Measurements from ENCODE around the gene SLC22A25. TPM values are rescaled to one million over a fixed set of nuclear protein-coding genes. Genes with fewer than 3 reads are reported as not detected.
"Not testable (repeated sequence)": the region's sequence is repeated elsewhere in the genome, so short reads cannot be mapped to it uniquely, and the experiment has no call there.

The SLC22A25 gene
- total RNA-seq, 1 experiment from 2014 or later: not detected

DNA sequence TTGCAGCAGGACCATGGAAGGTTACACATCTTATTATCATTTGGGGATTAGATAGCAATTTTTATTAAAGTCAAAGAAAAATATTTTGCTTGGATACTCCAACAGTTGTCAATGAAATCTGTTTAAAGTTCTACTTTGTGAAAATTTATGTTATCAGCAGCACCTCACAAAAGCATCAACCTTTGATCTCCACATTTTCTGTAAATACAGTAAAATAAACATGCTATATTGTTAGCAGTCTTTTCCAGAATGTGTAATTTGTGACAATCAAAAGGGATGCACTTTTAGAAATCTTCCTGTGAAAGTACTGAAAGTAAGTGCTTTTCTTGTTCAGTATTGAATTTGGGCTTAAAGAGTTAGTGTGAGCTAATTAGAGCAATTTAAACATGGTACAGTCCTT lies 4.1 kb downstream of the SLC22A25 start:
- no peak for DNase-seq (ENCODE audit: low read depth)
- in situ Hi-C loops (cut with HindIII; ENCODE audit: low pct_unique_long_range_greater_than_20kb, low sequenced_read_pairs): no loop called here

GRCh38 chr11:63237413-63237812 lies 6.0 kb downstream of the SLC22A25 start:
- no peak for DNase-seq (ENCODE audit: low read depth)
- in situ Hi-C loops (cut with HindIII; ENCODE audit: low pct_unique_long_range_greater_than_20kb, low sequenced_read_pairs): no loop called here

GRCh38 chr11:63235471-63236461 lies 7.6 kb downstream of the SLC22A25 start:
- in situ Hi-C loops (cut with HindIII; ENCODE audit: low pct_unique_long_range_greater_than_20kb, low sequenced_read_pairs): not testable (repeated sequence)

DNA sequence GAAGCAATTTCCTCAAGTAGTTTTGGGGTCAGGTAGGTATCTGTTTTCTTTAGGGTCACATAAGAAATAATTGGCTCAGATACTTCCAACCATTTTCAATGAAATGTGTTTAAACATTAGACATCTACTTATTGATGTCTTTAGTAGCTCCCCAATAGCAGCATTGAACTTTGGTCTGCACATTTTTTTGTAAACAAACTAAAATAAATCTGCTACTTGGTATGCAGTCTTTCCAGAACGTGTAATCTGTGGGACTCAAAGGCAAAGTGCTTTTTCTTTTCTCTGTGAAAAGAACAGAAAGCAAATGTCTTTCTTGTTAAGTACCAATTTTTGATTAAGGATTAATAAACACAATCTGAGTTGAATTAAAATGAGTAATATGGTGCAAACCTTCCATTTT lies 13.6 kb downstream of the SLC22A25 start:
- DNase-seq (ENCODE audit: low read depth): no peak

More at GRCh38 chr11:63235471-63236461, 7.6 kb downstream of the SLC22A25 start:
- DNase-seq (ENCODE audit: low read depth): not testable (repeated sequence)

DNA sequence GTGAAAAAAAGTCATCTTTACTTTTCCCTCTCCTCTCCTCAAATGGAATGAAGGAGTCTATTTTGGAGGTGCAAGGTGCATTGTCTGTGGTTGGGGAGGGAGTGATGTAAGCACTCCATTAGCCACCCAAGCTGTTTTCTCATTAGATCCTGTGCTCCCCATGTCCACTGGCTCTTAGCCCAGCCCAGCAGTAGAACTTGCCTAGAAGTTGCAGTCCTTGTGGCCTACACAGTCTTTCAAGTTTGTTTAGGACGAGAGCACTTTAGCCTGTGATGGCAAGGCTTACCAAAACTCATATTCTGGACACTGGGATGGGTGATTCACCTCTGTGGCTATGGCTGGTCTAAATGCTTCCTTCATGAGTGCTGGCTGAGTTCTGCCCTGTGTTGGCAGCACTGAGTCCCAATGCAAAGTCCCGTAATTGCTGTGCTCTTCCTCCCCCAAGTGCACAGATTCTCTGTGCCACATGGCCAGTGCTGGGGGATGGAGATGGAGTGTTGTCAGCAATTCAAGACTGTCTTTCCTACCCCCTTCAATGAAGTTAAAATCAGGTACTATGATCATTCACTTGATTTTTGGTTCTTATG lies 15.8 kb downstream of the SLC22A25 start:
- no peak for DNase-seq (ENCODE audit: low read depth)
- in situ Hi-C loops (cut with HindIII; ENCODE audit: low pct_unique_long_range_greater_than_20kb, low sequenced_read_pairs): no loop called here

More for the DNA sequence above, 13.6 kb downstream of the SLC22A25 start:
- in situ Hi-C loops (cut with HindIII; ENCODE audit: low pct_unique_long_range_greater_than_20kb, low sequenced_read_pairs): no loop called here

- in situ Hi-C loops (cut with HindIII; ENCODE audit: low pct_unique_long_range_greater_than_20kb, low sequenced_read_pairs): no loop called here
- DNase-seq (ENCODE audit: low read depth): no peak
These were observed 16.8 kb downstream of the SLC22A25 start for GRCh38 chr11:63226488-63227114.

GRCh38 chr11:63214093-63214492 lies 29.3 kb downstream of the SLC22A25 start:
- no peak for DNase-seq (ENCODE audit: low read depth)
- in situ Hi-C loops (cut with HindIII; ENCODE audit: low pct_unique_long_range_greater_than_20kb, low sequenced_read_pairs): no loop called here

DNA sequence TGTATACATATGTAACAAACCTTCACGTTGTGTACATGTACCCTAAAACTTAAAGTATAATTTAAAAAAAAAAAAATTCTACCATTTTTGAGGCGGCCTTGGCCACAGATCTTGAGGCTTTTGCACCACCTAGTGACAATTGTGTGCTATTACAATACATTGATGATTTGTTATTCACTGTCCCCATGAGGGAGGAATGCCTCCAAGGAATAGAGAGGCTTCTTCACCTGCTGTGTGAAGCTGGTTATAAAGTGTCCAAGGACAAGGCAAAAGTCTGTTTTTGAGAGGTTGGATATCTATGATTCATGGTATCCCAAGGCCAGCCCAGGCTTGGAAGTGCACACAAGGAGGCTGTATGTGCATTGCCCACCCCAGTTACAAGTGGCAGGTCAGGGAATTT lies 30.7 kb downstream of the SLC22A25 start:
- DNase-seq (ENCODE audit: low read depth): peak; percentile 21
- in situ Hi-C loops (cut with HindIII; ENCODE audit: low pct_unique_long_range_greater_than_20kb, low sequenced_read_pairs): no loop called here

GRCh38 chr11:63210111-63210510 lies 33.3 kb downstream of the SLC22A25 start:
- in situ Hi-C loops (cut with HindIII; ENCODE audit: low pct_unique_long_range_greater_than_20kb, low sequenced_read_pairs): no loop called here
- DNase-seq (ENCODE audit: low read depth): no peak

Other genes with a start within 250 kb of the SLC22A25 start
- gene SLC22A8, start 227.8 kb downstream of the SLC22A25 start, total RNA-seq (2014; rRNA removed; shearing (Covaris generic); ENCODE audit: low replicate concordance): not detected in 2 replicates
- gene SLC22A24, start 99.4 kb downstream of the SLC22A25 start, total RNA-seq (2014; rRNA removed; shearing (Covaris generic); ENCODE audit: low replicate concordance): not detected in 2 replicates
- gene SLC22A9, start 126.2 kb upstream of the SLC22A25 start, total RNA-seq (2014; rRNA removed; shearing (Covaris generic); ENCODE audit: low replicate concordance): not detected in 2 replicates
- gene PLAAT5, start 247.6 kb upstream of the SLC22A25 start, total RNA-seq (2014; rRNA removed; shearing (Covaris generic); ENCODE audit: low replicate concordance): 0.87 and 2.3 TPM in 2 replicates